HepG2 (cell line): ENCODE results near the gene ARMC3.

Source experiments
- JUND ChIP-seq: sonication (generic); formaldehyde crosslinking; IDR thresholded peaks from 2 replicates; pipeline ENCODE4 v1.8.0; 2022; ENCODE audit warnings: mild to moderate bottlenecking, missing genetic modification reagents
- KDM5B ChIP-seq: sonication (generic); formaldehyde crosslinking; IDR thresholded peaks from 2 replicates; pipeline ENCODE4 v1.4.0; 2020; ENCODE audit warnings: missing genetic modification reagents, mild to moderate bottlenecking, borderline replicate concordance
- MTA3 ChIP-seq: sonication (generic); formaldehyde crosslinking; IDR thresholded peaks from 2 replicates; pipeline ENCODE4 v1.4.0; 2020; ENCODE audit warnings: missing genetic modification reagents
- SP1 ChIP-seq, 2 experiments: fragments of 450-650 bp in 1 of 2; sonication (generic) in 1 of 2; formaldehyde crosslinking in 1 of 2; IDR thresholded peaks; 2 replicates each; pipeline versions ENCODE4 v1.4.0 to v1.6.1; 2016 to 2020; ENCODE audit warnings: missing genetic modification reagents in 1 of 2
- SP4 ChIP-seq: sonication (generic); formaldehyde crosslinking; IDR thresholded peaks from 2 replicates; pipeline ENCODE4 v1.8.1; 2023; ENCODE audit warnings: mild to moderate bottlenecking, missing genetic modification reagents
- ZHX1 ChIP-seq: sonication (generic); formaldehyde crosslinking; IDR thresholded peaks from 2 replicates; pipeline ENCODE4 v1.8.1; 2022; ENCODE audit warnings: low read depth, mild to moderate bottlenecking, missing genetic modification reagents
- TF ChIP-seq, protein P1 (sequence below): sonication (generic); formaldehyde crosslinking; IDR thresholded peaks from 2 replicates; pipeline ENCODE4 v1.5.0; 2020; ENCODE audit warnings: mild to moderate bottlenecking, missing genetic modification reagents, moderate library complexity
- TF ChIP-seq, protein P2 (sequence below): sonication (generic); formaldehyde crosslinking; IDR thresholded peaks from 2 replicates; pipeline ENCODE4 v1.4.0; 2020; ENCODE audit warnings: low read depth, mild to moderate bottlenecking, missing genetic modification reagents

- TF ChIP-seq, protein P1, sequence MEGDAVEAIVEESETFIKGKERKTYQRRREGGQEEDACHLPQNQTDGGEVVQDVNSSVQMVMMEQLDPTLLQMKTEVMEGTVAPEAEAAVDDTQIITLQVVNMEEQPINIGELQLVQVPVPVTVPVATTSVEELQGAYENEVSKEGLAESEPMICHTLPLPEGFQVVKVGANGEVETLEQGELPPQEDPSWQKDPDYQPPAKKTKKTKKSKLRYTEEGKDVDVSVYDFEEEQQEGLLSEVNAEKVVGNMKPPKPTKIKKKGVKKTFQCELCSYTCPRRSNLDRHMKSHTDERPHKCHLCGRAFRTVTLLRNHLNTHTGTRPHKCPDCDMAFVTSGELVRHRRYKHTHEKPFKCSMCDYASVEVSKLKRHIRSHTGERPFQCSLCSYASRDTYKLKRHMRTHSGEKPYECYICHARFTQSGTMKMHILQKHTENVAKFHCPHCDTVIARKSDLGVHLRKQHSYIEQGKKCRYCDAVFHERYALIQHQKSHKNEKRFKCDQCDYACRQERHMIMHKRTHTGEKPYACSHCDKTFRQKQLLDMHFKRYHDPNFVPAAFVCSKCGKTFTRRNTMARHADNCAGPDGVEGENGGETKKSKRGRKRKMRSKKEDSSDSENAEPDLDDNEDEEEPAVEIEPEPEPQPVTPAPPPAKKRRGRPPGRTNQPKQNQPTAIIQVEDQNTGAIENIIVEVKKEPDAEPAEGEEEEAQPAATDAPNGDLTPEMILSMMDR: no peak
- TF ChIP-seq, protein P2, sequence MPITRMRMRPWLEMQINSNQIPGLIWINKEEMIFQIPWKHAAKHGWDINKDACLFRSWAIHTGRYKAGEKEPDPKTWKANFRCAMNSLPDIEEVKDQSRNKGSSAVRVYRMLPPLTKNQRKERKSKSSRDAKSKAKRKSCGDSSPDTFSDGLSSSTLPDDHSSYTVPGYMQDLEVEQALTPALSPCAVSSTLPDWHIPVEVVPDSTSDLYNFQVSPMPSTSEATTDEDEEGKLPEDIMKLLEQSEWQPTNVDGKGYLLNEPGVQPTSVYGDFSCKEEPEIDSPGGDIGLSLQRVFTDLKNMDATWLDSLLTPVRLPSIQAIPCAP: no peak
- TF ChIP-seq ZHX1 (CRISPR knock-in tag) (no peak), MTA3 (CRISPR knock-in tag) (no peak), KDM5B (CRISPR knock-in tag) (no peak), SP1 (IDR thresholded peaks at IDR 0.05) (no peak), SP1 (CRISPR knock-in tag; IDR thresholded peaks at IDR 0.05) (no peak), JUND (CRISPR knock-in tag) (no peak), SP4 (CRISPR knock-in tag) (no peak)
Observed at GRCh38 chr10:22891797-22892196, 36.1 kb upstream of the ARMC3 start.
